ENCODE data around the gene GRK4. TPM values are rescaled to one million over a fixed set of nuclear protein-coding genes. Genes with fewer than 3 reads are reported as not detected.
A peak's percentile ranks its signal among the peaks of the same experiment; 100 is the strongest.
"Not testable (repeated sequence)": the region's sequence is repeated elsewhere in the genome, so short reads cannot be mapped to it uniquely, and the experiment has no call there.

GRK4 gene
- total RNA-seq, 3 donors from 2014 or later: 0.87 to 8.9 (median 3.9) TPM

GRCh38 chr4:2944586-2945526 lies 18.5 kb upstream of the GRK4 start:
- H3K4me1 ChIP-seq (ENCODE audit: low read depth): peaks cover 7% of the 10 kb centered on the region
- DNase-seq: no peak
- H3K4me3 ChIP-seq: no peak overlapping the region
- TF ChIP-seq CTCF (IDR thresholded peaks at IDR 0.05): no peak
- no peak for ATAC-seq
- intact Hi-C loops (cut with DNase I, micrococcal nuclease): loop anchor here in 1 of 2 donors (10.0 kb wide), 1 partner anchor 180 kb away; no protein-coding TSS in a partner anchor
- H3K9me3 ChIP-seq: no peaks in the 10 kb centered on the region
- H3K36me3 ChIP-seq (ENCODE audit: low read depth): peaks cover 3% of the 10 kb centered on the region

DNA sequence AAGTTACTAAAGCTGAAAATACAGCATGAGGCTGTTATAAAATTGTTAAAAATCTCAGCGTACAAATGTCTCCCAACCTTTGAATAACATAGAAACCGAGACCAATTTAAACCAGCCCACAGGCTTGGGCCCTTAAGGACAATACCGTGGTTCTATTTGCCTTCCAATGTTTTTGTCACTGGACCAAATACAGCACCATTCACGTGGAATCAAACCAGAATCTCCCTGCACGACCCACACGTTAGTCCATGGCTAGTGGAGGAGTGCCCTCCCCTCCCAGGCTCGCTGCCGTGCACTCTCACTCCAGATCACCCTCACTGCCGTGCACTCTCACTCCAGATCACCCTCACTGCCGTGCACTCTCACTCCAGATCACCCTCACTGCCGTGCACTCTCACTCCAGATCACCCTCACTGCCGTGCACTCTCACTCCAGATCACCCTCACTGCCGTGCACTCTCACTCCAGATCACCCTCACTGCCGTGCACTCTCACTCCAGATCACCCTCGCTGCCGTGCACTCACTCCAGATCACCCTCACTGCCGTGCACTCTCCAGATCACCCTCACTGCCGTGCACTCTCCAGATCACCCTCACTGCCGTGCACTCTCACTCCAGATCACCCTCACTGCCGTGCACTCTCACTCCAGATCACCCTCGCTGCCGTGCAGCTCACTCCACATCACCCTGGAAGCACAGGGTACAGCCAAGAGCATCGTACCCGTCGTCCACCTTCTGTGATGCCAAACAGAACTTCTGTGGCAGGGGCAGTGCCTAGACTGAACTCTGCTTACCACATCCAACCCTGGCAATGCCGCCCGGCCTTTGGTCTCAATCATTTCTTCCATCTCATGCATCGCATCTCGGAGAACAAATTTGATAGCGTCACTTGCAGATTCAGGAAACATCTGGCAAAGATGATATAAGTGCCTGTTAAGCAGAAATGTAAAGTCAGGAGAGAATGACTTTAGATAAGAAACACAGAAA lies 17.5 kb upstream of the GRK4 start:
- not testable (repeated sequence) for H3K4me1 ChIP-seq (ENCODE audit: low read depth); ATAC-seq; H3K9me3 ChIP-seq; H3K36me3 ChIP-seq (ENCODE audit: low read depth); DNase-seq; H3K4me3 ChIP-seq
- intact Hi-C loops (cut with DNase I, micrococcal nuclease): loop anchor here in 1 of 2 donors (10.0 kb wide), 1 partner anchor 181 kb away; no protein-coding TSS in a partner anchor

DNA sequence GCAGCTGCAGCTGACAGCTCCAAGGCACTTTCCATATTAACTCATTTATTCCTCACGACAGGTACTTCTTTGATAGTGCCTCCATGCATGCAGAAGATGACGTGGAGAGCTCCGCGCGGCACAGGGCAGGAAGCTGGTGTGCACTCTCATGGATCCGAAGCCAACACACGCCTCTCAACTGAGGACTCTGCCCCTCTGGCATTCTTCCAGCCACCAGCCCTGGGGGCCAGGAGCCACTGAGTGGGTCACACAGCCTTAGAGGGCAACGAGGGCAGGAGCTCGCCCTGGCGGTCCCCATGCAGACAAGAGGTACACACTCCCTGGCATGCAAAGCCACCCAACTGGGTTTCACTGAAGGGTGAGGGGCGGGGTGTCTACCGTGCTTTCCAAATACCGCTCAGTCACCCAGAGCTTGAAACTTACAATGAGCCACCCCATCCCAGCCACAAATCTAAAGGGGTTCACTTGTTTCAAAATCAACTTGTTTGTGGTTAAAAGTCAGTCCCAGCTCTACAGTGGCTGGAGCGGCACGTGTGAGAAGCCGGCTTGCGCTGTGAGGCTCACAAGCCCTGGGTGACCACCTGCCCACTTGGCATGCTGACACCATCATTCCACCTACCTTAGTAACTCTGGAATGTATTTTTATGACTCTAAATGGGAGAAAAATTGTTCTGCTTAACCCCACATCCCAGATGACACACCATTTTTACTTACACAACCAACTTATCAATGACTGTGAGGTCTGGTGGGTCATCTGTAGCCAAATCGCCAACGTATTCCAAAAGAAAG lies 16.4 kb upstream of the GRK4 start:
- no peak for TF ChIP-seq CTCF (IDR thresholded peaks at IDR 0.05)
- Histone ChIP-seq H3K4me3 (no peak overlapping the region), H3K4me1 (ENCODE audit: low read depth) (peaks cover 7% of the 10 kb centered on the region), H3K36me3 (ENCODE audit: low read depth) (peaks cover 6% of the 10 kb centered on the region), H3K9me3 (no peaks in the 10 kb centered on the region)
- ATAC-seq (no peak), DNase-seq (no peak)
- intact Hi-C loops (cut with DNase I, micrococcal nuclease): loop anchor here in 1 of 2 donors (10.0 kb wide), 1 partner anchor 182 kb away; no protein-coding TSS in a partner anchor

- peaks cover 5% of the 10 kb centered on the region for H3K4me1 ChIP-seq (ENCODE audit: low read depth)
- ATAC-seq (no peak), DNase-seq (peak in 1 of 3 donors; percentile 22)
- no peak for TF ChIP-seq CTCF (IDR thresholded peaks at IDR 0.05)
- intact Hi-C loops (cut with DNase I, micrococcal nuclease): loop anchor here in 1 of 2 donors (10.0 kb wide), 1 partner anchor 183 kb away; no protein-coding TSS in a partner anchor
- H3K9me3 ChIP-seq: no peaks in the 10 kb centered on the region
- H3K4me3 ChIP-seq: no peak overlapping the region
- peaks cover 11% of the 10 kb centered on the region for H3K36me3 ChIP-seq (ENCODE audit: low read depth)
Measured at GRCh38 chr4:2947926-2948325, 15.4 kb upstream of the GRK4 start.

DNA sequence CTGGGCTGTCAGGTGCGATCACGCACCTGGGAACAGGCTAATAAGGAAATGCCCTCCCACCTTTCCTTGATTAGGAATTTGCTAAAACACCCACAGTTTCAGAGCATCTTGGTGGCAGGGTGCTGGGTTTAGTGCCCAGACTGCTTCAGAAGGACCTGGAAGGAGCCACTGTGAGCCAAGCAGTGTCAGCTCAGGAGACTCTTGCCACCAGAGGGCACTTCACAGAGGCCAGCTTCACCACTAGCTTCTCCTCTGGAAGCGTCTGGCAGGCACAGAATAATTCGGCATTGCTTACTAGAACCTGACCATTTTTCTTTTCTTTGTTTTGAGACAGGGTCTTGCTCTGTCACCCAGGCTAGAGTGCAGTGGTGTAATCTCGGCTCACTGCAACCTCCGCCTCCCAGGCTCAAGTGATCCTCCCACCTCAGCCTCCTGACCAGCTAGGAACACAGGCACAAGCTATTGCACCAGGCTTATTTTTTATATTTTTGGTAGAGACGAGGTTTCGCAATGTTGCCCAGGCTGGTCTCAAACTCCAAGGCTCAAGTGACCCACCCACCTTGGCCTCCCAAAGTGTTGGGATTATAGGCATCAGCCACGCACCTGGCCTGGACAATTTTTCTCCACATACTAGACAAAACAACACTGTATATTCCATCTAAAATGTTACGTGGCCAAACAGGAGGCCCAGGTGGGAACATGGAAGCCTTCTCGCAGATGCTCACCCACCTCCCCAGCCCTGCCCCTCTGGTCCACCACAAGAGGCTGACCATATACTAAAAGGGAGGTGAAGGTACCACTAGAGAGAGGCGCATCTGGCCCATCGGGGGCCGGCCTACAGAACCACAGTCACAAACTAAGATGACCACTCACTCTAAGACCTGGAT lies 14.2 kb upstream of the GRK4 start:
- peaks cover 11% of the 10 kb centered on the region for H3K36me3 ChIP-seq (ENCODE audit: low read depth)
- TF ChIP-seq CTCF (IDR thresholded peaks at IDR 0.05): peak; percentile 35
- intact Hi-C loops (cut with DNase I, micrococcal nuclease): loop anchor here in 1 of 2 donors (10.0 kb wide), 1 partner anchor 184 kb away; no protein-coding TSS in a partner anchor
- no peaks in the 10 kb centered on the region for H3K9me3 ChIP-seq
- ATAC-seq (peak; percentile 73), DNase-seq (peak in 2 of 3 donors; percentile 22 to 61)
- no peak overlapping the region for H3K4me3 ChIP-seq
- no peaks in the 10 kb centered on the region for H3K4me1 ChIP-seq (ENCODE audit: low read depth)
